ENCODE measurements around the gene RNF44. TPM values are rescaled to one million over a fixed set of nuclear protein-coding genes. Genes with fewer than 3 reads are reported as not detected.

Gene RNF44
- total and polyA plus RNA-seq, 2 of the 13 experiments (the other 11 are each of a cell fraction or from before 2014, with no cell fraction given): 9.2 to 16.8 TPM

DNA sequence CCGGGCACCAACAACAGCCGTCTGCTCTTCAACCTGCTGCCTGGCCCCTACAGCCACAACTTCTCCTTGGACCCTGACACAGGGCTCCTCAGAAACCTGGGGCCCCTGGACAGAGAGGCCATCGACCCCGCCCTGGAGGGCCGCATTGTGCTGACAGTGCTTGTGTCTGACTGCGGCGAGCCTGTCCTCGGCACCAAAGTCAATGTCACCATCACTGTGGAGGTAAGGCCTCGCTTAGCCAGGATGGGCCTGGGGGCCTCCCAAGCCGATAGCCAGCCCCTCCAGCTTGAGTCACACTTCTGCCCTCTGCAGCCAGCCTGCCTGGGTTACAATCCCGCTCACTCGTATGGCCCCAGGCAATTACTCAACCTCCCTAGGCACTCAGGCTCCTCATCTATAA lies 44.2 kb upstream of the RNF44 start:
- intact Hi-C loops (cut with micrococcal nuclease; ENCODE audit: unreplicated experiment): no loop called here

More for the DNA sequence above, 44.2 kb upstream of the RNF44 start:
- no peaks in the 10 kb centered on the region for H3K79me2 ChIP-seq (ENCODE audit: insufficient read depth, low read length)
- no peak for FAIRE-seq
- no peaks in the 10 kb centered on the region for H3K27me3 ChIP-seq (ENCODE audit: control insufficient read depth in 1 of 2, insufficient read depth in 2 of 2, low read length in 2 of 2)
- TF ChIP-seq, protein P1, sequence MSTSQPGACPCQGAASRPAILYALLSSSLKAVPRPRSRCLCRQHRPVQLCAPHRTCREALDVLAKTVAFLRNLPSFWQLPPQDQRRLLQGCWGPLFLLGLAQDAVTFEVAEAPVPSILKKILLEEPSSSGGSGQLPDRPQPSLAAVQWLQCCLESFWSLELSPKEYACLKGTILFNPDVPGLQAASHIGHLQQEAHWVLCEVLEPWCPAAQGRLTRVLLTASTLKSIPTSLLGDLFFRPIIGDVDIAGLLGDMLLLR (CRISPR knock-in tag; IDR thresholded peaks at IDR 0.05): no peak
- no peak for TF ChIP-seq SAFB2 (CRISPR knock-in tag; IDR thresholded peaks at IDR 0.05; ENCODE audit: borderline replicate concordance, low read depth)
- no peak for TF ChIP-seq ZNF33B (CRISPR knock-in tag; IDR thresholded peaks at IDR 0.05)
- TF ChIP-seq RXRB (CRISPR knock-in tag; IDR thresholded peaks at IDR 0.05; ENCODE audit: borderline replicate concordance): no peak
- TF ChIP-seq HOXA7 (CRISPR knock-in tag; IDR thresholded peaks at IDR 0.05): no peak
- TF ChIP-seq ZMYM2 (CRISPR knock-in tag; IDR thresholded peaks at IDR 0.05): no peak
- TF ChIP-seq KDM5B (CRISPR knock-in tag; IDR thresholded peaks at IDR 0.05; ENCODE audit: borderline replicate concordance): no peak
- no peak for TF ChIP-seq AGO2 (optimal IDR thresholded peaks at IDR 0.05; ENCODE audit: low read depth, low read length)
- TF ChIP-seq NFKBIZ (CRISPR knock-in tag; IDR thresholded peaks at IDR 0.05): no peak
- TF ChIP-seq ATF7-NPFF (CRISPR knock-in tag; IDR thresholded peaks at IDR 0.05; ENCODE audit: low read depth): no peak
- TF ChIP-seq NFIC (IDR thresholded peaks at IDR 0.05; ENCODE audit: low read length): no peak
- no peak for TF ChIP-seq ZBTB21 (CRISPR knock-in tag; IDR thresholded peaks at IDR 0.05)
- no peak for TF ChIP-seq TP53 (CRISPR knock-in tag; conservative IDR thresholded peaks at IDR 0.05)
- TF ChIP-seq, protein P2, sequence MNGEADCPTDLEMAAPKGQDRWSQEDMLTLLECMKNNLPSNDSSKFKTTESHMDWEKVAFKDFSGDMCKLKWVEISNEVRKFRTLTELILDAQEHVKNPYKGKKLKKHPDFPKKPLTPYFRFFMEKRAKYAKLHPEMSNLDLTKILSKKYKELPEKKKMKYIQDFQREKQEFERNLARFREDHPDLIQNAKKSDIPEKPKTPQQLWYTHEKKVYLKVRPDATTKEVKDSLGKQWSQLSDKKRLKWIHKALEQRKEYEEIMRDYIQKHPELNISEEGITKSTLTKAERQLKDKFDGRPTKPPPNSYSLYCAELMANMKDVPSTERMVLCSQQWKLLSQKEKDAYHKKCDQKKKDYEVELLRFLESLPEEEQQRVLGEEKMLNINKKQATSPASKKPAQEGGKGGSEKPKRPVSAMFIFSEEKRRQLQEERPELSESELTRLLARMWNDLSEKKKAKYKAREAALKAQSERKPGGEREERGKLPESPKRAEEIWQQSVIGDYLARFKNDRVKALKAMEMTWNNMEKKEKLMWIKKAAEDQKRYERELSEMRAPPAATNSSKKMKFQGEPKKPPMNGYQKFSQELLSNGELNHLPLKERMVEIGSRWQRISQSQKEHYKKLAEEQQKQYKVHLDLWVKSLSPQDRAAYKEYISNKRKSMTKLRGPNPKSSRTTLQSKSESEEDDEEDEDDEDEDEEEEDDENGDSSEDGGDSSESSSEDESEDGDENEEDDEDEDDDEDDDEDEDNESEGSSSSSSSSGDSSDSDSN (CRISPR knock-in tag; IDR thresholded peaks at IDR 0.05): no peak
- no peak for TF ChIP-seq NR3C1 (CRISPR knock-in tag; IDR thresholded peaks at IDR 0.05)
- TF ChIP-seq ZNF841 (CRISPR knock-in tag; IDR thresholded peaks at IDR 0.05; ENCODE audit: borderline replicate concordance): no peak
- TF ChIP-seq ZNF263 (CRISPR knock-in tag; IDR thresholded peaks at IDR 0.05): no peak
- TF ChIP-seq, protein P3, sequence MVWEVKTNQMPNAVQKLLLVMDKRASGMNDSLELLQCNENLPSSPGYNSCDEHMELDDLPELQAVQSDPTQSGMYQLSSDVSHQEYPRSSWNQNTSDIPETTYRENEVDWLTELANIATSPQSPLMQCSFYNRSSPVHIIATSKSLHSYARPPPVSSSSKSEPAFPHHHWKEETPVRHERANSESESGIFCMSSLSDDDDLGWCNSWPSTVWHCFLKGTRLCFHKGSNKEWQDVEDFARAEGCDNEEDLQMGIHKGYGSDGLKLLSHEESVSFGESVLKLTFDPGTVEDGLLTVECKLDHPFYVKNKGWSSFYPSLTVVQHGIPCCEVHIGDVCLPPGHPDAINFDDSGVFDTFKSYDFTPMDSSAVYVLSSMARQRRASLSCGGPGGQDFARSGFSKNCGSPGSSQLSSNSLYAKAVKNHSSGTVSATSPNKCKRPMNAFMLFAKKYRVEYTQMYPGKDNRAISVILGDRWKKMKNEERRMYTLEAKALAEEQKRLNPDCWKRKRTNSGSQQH (CRISPR knock-in tag; IDR thresholded peaks at IDR 0.05; ENCODE audit: low read depth): no peak
- ATAC-seq: no peak
- WGBS (ENCODE audit: low lambda C conversion rate): 95% methylated on average over 2 of the region's 12 CpGs
- POLR2A ChIA-PET: no interaction called here
- in situ Hi-C loops (cut with HindIII; ENCODE audit: extremely low pct_ligation_motif_present, low pct_unique_long_range_greater_than_20kb): loop anchor here (25.0 kb wide), 1 partner anchor 844 kb away; no protein-coding TSS in a partner anchor
- no peak overlapping the region for H3K27ac ChIP-seq (ENCODE audit: extremely low read length, insufficient read depth, low read length)
- no peaks in the 10 kb centered on the region for H3K4me1 ChIP-seq (ENCODE audit: insufficient read depth, low read length)
- CTCF ChIA-PET (ENCODE audit: low intra/inter-chr PET ratio, low total read pairs): no interaction called here
- no peak overlapping the region for H3K4me2 ChIP-seq (ENCODE audit: low read depth, low read length)
- H2AFZ ChIP-seq (ENCODE audit: low read length): no peak overlapping the region
- H3K4me3 ChIP-seq (replicated peaks in 1 of 3; ENCODE audit: insufficient read depth in 1 of 3, low read depth in 2 of 3, low read length in 3 of 3): no peak overlapping the region
- H3K9ac ChIP-seq (ENCODE audit: insufficient read depth, low read depth, low read length): no peak overlapping the region
- peaks cover 16% of the 10 kb centered on the region for H3K9me3 ChIP-seq (ENCODE audit: low read length)
- BruUV-seq (replicated peaks): no TSS peak
- H4K20me1 ChIP-seq (ENCODE audit: insufficient read depth, low read length): no peaks in the 10 kb centered on the region
- H3K36me3 ChIP-seq (replicated peaks in 1 of 2; ENCODE audit: control insufficient read depth in 1 of 2, insufficient read depth in 2 of 2, low read length in 2 of 2): peaks cover 3 to 34% of the 10 kb centered on the region in 2 experiments; a peak in 4 of 5 replicates
- no peak for DNase-seq (ENCODE audit: low spot score)

Measured in HepG2 (cell line).